Type B pancreatic cell (in vitro differentiated cells): ENCODE data around the gene DNAJB9. TPM values are rescaled to one million over a fixed set of nuclear protein-coding genes. Genes with fewer than 3 reads are reported as not detected.

Source experiments
- DNase-seq: peaks from one replicate; pipeline ENCODE4 v3.0.0; 2021; ENCODE audit warnings: mixed read lengths; ENCODE audit not compliant: unreplicated experiment; ENCODE audit errors: extremely low spot score
- H3K27ac Mint-ChIP-seq: 2 replicates; pipeline ENCODE4 v1.8.0; 2021; ENCODE audit warnings: mild to moderate bottlenecking, mixed read lengths
- H3K27me3 Mint-ChIP-seq: 2 replicates; pipeline ENCODE4 v1.8.0; 2021; ENCODE audit warnings: mixed read lengths
- H3K36me3 Mint-ChIP-seq: 2 replicates; pipeline ENCODE4 v1.8.0; 2021; ENCODE audit warnings: mixed read lengths
- H3K4me1 Mint-ChIP-seq: one replicate; pipeline ENCODE4 v1.8.0; 2021; ENCODE audit warnings: mixed read lengths; ENCODE audit not compliant: unreplicated experiment
- H3K4me3 Mint-ChIP-seq: 2 replicates; pipeline ENCODE4 v1.8.0; 2021; ENCODE audit warnings: mild to moderate bottlenecking, mixed read lengths
- H3K9me3 Mint-ChIP-seq: 2 replicates; pipeline ENCODE4 v1.8.0; 2021; ENCODE audit warnings: mixed read lengths
- CTCF ChIP-seq: fragments of 200-600 bp; sonication (generic); conservative IDR thresholded peaks from 2 replicates; pipeline ENCODE4 v1.5.0; 2021; ENCODE audit warnings: antibody characterized with exemption, mild to moderate bottlenecking
- total RNA-seq: library from RNA; stranded (reverse); gene quantifications from 2 replicates; pipeline ENCODE4 v1.2.1, GENCODE V29; 2021; ENCODE audit warnings: low replicate concordance

Gene DNAJB9
- total RNA-seq, 1 donor from 2014 or later: 21.5 TPM

GRCh38 chr7:108575156-108575555 is 5.5 kb downstream of the DNAJB9 start:
- H3K36me3 Mint-ChIP-seq: peaks cover 30% of the 10 kb centered on the region
- H3K4me1 Mint-ChIP-seq: peaks cover 18% of the 10 kb centered on the region
- H3K27me3 Mint-ChIP-seq: no peaks in the 10 kb centered on the region
- no peak overlapping the region for H3K27ac Mint-ChIP-seq
- TF ChIP-seq CTCF: no peak
- H3K4me3 Mint-ChIP-seq: no peak overlapping the region
- peaks cover 10% of the 10 kb centered on the region for H3K9me3 Mint-ChIP-seq
- DNase-seq: no peak

- H3K4me3 Mint-ChIP-seq: no peak overlapping the region
- H3K9me3 Mint-ChIP-seq: peaks cover 10% of the 10 kb centered on the region
- H3K4me1 Mint-ChIP-seq: peaks cover 15% of the 10 kb centered on the region
Measured at GRCh38 chr7:108576116-108576515, 6.4 kb downstream of the DNAJB9 start.

GRCh38 chr7:108578937-108579336 is 9.3 kb downstream of the DNAJB9 start:
- TF ChIP-seq CTCF: no peak
- Mint-ChIP-seq H3K4me3 (no peak overlapping the region), H3K4me1 (peaks cover 9% of the 10 kb centered on the region), H3K36me3 (peaks cover 20% of the 10 kb centered on the region), H3K9me3 (peaks cover 10% of the 10 kb centered on the region), H3K27ac (no peak overlapping the region), H3K27me3 (no peaks in the 10 kb centered on the region)
- DNase-seq: no peak

More at GRCh38 chr7:108576116-108576515, 6.4 kb downstream of the DNAJB9 start:
- H3K27me3 Mint-ChIP-seq: no peaks in the 10 kb centered on the region
- H3K36me3 Mint-ChIP-seq: peaks cover 30% of the 10 kb centered on the region
- TF ChIP-seq CTCF: no peak
- no peak for DNase-seq
- H3K27ac Mint-ChIP-seq: no peak overlapping the region

- Mint-ChIP-seq H3K36me3 (peaks cover 17% of the 10 kb centered on the region), H3K9me3 (peaks cover 10% of the 10 kb centered on the region), H3K4me1 (peaks cover 8% of the 10 kb centered on the region), H3K27me3 (no peaks in the 10 kb centered on the region), H3K4me3 (no peak overlapping the region), H3K27ac (no peak overlapping the region)
- no peak for DNase-seq
- no peak for TF ChIP-seq CTCF
Measured at GRCh38 chr7:108580298-108580697, 10.6 kb downstream of the DNAJB9 start.

GRCh38 chr7:108581655-108582491 is 12.2 kb downstream of the DNAJB9 start:
- Mint-ChIP-seq H3K36me3 (peaks cover 5% of the 10 kb centered on the region), H3K9me3 (peaks cover 5% of the 10 kb centered on the region), H3K27ac (peak overlapping the region; percentile 56), H3K4me3 (no peak overlapping the region), H3K4me1 (peaks cover 4% of the 10 kb centered on the region), H3K27me3 (no peaks in the 10 kb centered on the region)
- TF ChIP-seq CTCF: no peak
- no peak for DNase-seq
